HL-60 (cell line): ENCODE results near the gene SEMA3D.
A peak's percentile ranks its signal among the peaks of the same experiment; 100 is the strongest.

Source experiments
- DNase-seq, 2 experiments: peaks; one replicate each; pipeline ENCODE4 v3.0.0-alpha.2; 2010 to 2020; ENCODE audit warnings: low read depth in 1 of 2, low spot score in 1 of 2
- H3K27ac ChIP-seq: fragments of 250-450 bp; sonication (Bioruptor Pico); replicated peaks from 2 replicates; pipeline ENCODE4 v1.5.1; 2020; ENCODE audit warnings: mild to moderate bottlenecking, moderate library complexity
- H3K27me3 ChIP-seq: fragments of 250-450 bp; sonication (Bioruptor Pico); 2 replicates; pipeline ENCODE4 v1.5.1; 2021; ENCODE audit warnings: mild to moderate bottlenecking, moderate library complexity; ENCODE audit not compliant: insufficient read depth, poor library complexity, severe bottlenecking
- H3K4me3 ChIP-seq: replicated peaks from 2 replicates; pipeline ENCODE4 v1.5.1; 2011; ENCODE audit warnings: mild to moderate bottlenecking, control low read depth, low read length; ENCODE audit not compliant: insufficient read depth
- CTCF ChIP-seq: IDR thresholded peaks from one replicate; pipeline ENCODE4 v1.5.1; 2011; ENCODE audit warnings: low read length, control low read depth, inconsistent platforms; ENCODE audit not compliant: insufficient read depth
- GABPA ChIP-seq: IDR thresholded peaks from 2 replicates; pipeline ENCODE4 v1.6.1; 2012; ENCODE audit warnings: low read depth
- POLR2AphosphoS5 ChIP-seq: IDR thresholded peaks from 2 replicates; pipeline ENCODE4 v1.6.1; 2012; ENCODE audit warnings: low read depth
- REST ChIP-seq: IDR thresholded peaks from 2 replicates; pipeline ENCODE4 v1.6.1; 2012; ENCODE audit warnings: low read depth; ENCODE audit not compliant: insufficient replicate concordance
- SPI1 ChIP-seq: IDR thresholded peaks from 2 replicates; pipeline ENCODE4 v1.6.1; 2012; ENCODE audit warnings: low read depth, mild to moderate bottlenecking, borderline replicate concordance

Gene SEMA3D

GRCh38 chr7:84953234-84953633 lies 233.6 kb downstream of the SEMA3D start:
- TF ChIP-seq POLR2AphosphoS5 (no peak), SPI1 (no peak), REST (no peak), GABPA (no peak), CTCF (no peak)
- no peak overlapping the region for H3K4me3 ChIP-seq
- DNase-seq, result no peak

GRCh38 chr7:84950836-84951235 lies 236.0 kb downstream of the SEMA3D start:
- DNase-seq, result peak in 1 of 2 experiments; percentile 51
- Histone ChIP-seq H3K4me3 (no peak overlapping the region), H3K27ac (no peak overlapping the region), H3K27me3 (no peaks in the 10 kb centered on the region)
- TF ChIP-seq GABPA (no peak), REST (no peak), CTCF (no peak), SPI1 (no peak), POLR2AphosphoS5 (no peak)

More at GRCh38 chr7:84953234-84953633, 233.6 kb downstream of the SEMA3D start:
- Histone ChIP-seq H3K27ac (no peak overlapping the region), H3K27me3 (no peaks in the 10 kb centered on the region)

GRCh38 chr7:84949501-84949900 lies 237.4 kb downstream of the SEMA3D start:
- no peak overlapping the region for H3K4me3 ChIP-seq
- TF ChIP-seq GABPA (no peak), SPI1 (no peak), POLR2AphosphoS5 (no peak), REST (no peak), CTCF (no peak)
- H3K27ac ChIP-seq, result no peak overlapping the region
- H3K27me3 ChIP-seq, result no peaks in the 10 kb centered on the region
- no peak for DNase-seq
